AG04450 (cell line): ENCODE data around the gene ZIC2. TPM values are rescaled to one million over a fixed set of nuclear protein-coding genes. Genes with fewer than 3 reads are reported as not detected.
"Not testable (repeated sequence)": the region's sequence is repeated elsewhere in the genome, so short reads cannot be mapped to it uniquely, and the experiment has no call there.

Source experiments
- CTCF ChIA-PET: fragments of 300-600, 350-600 bp; formaldehyde crosslinking; extraction: SDS; loops from one replicate; lab custom pipeline; 2022; ENCODE audit warnings: antibody characterized with exemption, inconsistent platforms; lab: Charles Lee
- POLR2A ChIA-PET: fragments of 350-600 bp; formaldehyde crosslinking; extraction: SDS; loops from one replicate; lab custom pipeline; 2021; ENCODE audit warnings: antibody characterized with exemption, inconsistent platforms; lab: Yijun Ruan, JAX
- DNase-seq: peaks from one replicate; pipeline ENCODE4 v3.0.0-alpha.2; 2011; ENCODE audit warnings: low read depth, low spot score
- H3K27ac ChIP-seq: one replicate; pipeline ENCODE4 v1.5.1; 2012; ENCODE audit warnings: low read depth, low read length, control low read depth
- H3K27me3 ChIP-seq: one replicate; pipeline ENCODE4 v1.6.0; 2012; ENCODE audit warnings: low read length; ENCODE audit not compliant: control insufficient read depth, insufficient read depth
- H3K4me3 ChIP-seq: 2 replicates; pipeline ENCODE4 v1.5.1; 2011; ENCODE audit warnings: mild to moderate bottlenecking, low read depth, low read length, control low read depth
- H3K9me3 ChIP-seq: 2 replicates; pipeline ENCODE4 v1.5.1; 2012; ENCODE audit warnings: low read length; ENCODE audit not compliant: control insufficient read depth, insufficient read depth
- polyA plus RNA-seq: library from polyadenylated mRNA; depleted of rRNA; stranded (reverse); fragments of >200 nt; gene quantifications from 2 replicates; pipeline ENCODE4 v1.2.3, GENCODE V29; 2011
- TF ChIP-seq, protein P1 (sequence below): IDR thresholded peaks from 2 replicates; pipeline ENCODE4 v1.5.1; 2011; ENCODE audit warnings: low read depth, low read length, control low read depth, inconsistent platforms

The ZIC2 gene
- polyA plus RNA-seq, 1 experiment = not detected

DNA sequence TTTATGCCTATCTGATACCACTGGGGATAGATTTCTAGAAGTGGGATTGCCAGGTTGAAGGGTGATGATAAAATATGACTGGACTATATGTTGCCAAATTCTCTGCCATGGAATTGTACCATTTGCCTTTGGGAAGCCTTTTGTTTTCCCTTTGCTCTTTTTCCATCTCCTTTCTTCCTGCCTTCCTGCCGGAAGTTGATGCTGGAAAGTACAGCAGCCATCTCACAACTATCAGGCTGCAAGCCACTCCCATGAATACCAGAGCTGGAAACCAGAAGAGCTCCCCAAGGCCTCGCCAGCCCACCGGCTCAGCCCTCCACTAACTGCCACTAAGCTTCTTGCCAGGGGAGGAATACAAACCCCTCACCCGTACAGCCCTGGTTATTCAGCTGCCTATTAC is 39.7 kb upstream of the ZIC2 start:
- TF ChIP-seq, protein P1, sequence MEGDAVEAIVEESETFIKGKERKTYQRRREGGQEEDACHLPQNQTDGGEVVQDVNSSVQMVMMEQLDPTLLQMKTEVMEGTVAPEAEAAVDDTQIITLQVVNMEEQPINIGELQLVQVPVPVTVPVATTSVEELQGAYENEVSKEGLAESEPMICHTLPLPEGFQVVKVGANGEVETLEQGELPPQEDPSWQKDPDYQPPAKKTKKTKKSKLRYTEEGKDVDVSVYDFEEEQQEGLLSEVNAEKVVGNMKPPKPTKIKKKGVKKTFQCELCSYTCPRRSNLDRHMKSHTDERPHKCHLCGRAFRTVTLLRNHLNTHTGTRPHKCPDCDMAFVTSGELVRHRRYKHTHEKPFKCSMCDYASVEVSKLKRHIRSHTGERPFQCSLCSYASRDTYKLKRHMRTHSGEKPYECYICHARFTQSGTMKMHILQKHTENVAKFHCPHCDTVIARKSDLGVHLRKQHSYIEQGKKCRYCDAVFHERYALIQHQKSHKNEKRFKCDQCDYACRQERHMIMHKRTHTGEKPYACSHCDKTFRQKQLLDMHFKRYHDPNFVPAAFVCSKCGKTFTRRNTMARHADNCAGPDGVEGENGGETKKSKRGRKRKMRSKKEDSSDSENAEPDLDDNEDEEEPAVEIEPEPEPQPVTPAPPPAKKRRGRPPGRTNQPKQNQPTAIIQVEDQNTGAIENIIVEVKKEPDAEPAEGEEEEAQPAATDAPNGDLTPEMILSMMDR = no peak
- no peak for DNase-seq
- no peak overlapping the region for H3K27ac ChIP-seq
- no peaks in the 10 kb centered on the region for H3K9me3 ChIP-seq
- H3K27me3 ChIP-seq = peaks cover 2% of the 10 kb centered on the region
- POLR2A ChIA-PET = no interaction called here
- H3K4me3 ChIP-seq = no peak overlapping the region
- CTCF ChIA-PET = interaction anchor here (1.4 kb wide), 1 partner anchor 26 kb away, joined by 4 read pairs; no protein-coding TSS in a partner anchor

DNA sequence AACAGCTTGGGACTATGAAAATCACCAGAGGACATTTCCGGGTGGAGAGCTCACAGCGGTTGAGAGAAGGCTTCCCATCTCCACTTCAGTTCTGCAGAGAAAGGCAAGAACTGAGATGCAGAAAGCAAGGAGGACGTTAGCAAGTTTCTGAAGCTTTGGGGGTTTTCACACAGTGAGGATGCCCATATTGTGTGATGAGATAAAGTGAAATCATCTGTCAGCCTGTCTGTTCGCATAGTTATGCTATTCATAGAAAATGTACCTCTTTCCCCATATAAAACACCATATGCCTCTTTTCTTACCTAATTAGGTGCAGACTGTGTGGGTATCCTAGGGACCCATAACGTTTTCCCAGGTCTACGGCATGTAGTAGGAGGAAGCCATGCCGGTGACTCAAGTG is 37.5 kb upstream of the ZIC2 start:
- Histone ChIP-seq H3K27ac (no peak overlapping the region), H3K27me3 (peaks cover 2% of the 10 kb centered on the region), H3K4me3 (no peak overlapping the region), H3K9me3 (no peaks in the 10 kb centered on the region)
- TF ChIP-seq, protein P1 = no peak
- ChIA-PET POLR2A (no interaction called here), CTCF (interaction anchor here (0.6 kb wide), 1 partner anchor 767 kb away, joined by 3 read pairs; no protein-coding TSS in a partner anchor)
- no peak for DNase-seq

DNA sequence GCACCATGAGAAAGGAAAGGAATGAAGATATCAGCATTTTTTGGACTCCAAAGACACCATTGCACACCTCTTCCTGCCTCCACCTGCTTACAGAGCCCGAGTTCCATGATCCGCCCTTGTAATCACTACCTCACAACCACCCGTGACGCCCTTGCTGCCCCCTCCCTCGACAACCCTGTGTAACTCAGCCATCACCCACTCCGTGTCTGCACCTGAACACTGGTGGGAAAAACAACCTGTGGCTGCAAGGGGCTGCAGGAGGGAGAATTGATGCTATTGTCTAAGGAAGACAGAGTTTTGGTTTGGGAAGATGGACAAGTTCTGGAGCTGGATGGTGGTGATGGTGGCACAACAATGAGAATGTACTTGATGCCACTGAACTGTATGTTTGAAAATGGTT is 37.0 kb upstream of the ZIC2 start:
- H3K27me3 ChIP-seq = peaks cover 7% of the 10 kb centered on the region
- TF ChIP-seq, protein P1 = no peak
- H3K27ac ChIP-seq = no peak overlapping the region
- no peaks in the 10 kb centered on the region for H3K9me3 ChIP-seq
- no peak for DNase-seq
- H3K4me3 ChIP-seq = no peak overlapping the region
- CTCF ChIA-PET = interaction anchor here (0.6 kb wide), 1 partner anchor 767 kb away, joined by 3 read pairs; no protein-coding TSS in a partner anchor
- POLR2A ChIA-PET = no interaction called here

DNA sequence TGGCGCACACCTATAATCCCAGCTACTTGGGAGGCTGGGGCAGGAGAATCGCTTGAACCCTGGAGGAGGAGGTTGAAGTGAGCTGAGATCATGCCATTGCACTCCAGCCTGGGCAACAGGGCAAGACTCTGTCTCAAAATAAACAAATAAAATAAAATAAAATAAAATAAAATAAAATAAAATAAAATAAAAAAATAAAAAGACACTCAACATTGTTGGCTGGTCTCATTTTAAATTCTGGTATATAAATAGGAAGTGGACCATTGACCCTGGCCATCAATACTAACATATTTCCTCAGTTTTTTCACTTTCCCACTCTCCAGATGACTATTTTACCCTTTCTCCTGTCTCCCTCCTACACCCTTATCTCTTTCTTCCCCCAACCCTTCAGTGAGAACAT is 36.1 kb upstream of the ZIC2 start:
- H3K27me3 ChIP-seq, CTCF ChIA-PET: not testable (repeated sequence)

DNA sequence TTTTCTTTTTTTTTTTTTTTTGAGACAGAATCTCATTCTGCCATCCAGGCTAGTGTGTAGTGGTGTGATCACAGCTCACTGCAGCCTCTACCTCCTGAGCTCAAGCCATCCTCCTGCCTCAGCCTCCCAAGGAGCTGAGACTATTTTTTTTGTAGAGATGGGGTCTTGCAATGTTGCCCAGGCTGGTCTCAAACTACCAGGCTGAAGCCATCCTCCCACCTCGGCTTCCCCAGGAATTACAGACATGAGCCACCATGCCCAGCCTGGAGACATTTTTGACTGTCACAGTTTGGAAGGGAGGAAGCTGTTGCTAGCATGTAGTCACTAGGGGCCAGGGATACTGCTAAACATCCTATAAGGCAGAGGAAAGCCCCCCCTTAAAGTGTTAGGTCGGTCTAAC is 33.9 kb upstream of the ZIC2 start:
- TF ChIP-seq, protein P1 = no peak
- ChIA-PET CTCF (no interaction called here), POLR2A (no interaction called here)
- Histone ChIP-seq H3K9me3 (no peaks in the 10 kb centered on the region), H3K27ac (no peak overlapping the region), H3K27me3 (peaks cover 20% of the 10 kb centered on the region), H3K4me3 (no peak overlapping the region)
- no peak for DNase-seq

More for the DNA sequence above, 36.1 kb upstream of the ZIC2 start:
- H3K4me3 ChIP-seq, POLR2A ChIA-PET, DNase-seq, H3K9me3 ChIP-seq, H3K27ac ChIP-seq: not testable (repeated sequence)
